ENCODE results near the gene DDIT3. TPM values are rescaled to one million over a fixed set of nuclear protein-coding genes. Genes with fewer than 3 reads are reported as not detected.

Gene DDIT3
- total RNA-seq, 1 experiment from 2014 or later: 84.7 TPM

- TF ChIP-seq TCF7L2 (IDR thresholded peaks at IDR 0.05; ENCODE audit: borderline replicate concordance, extremely low read depth, insufficient read depth, insufficient read length): no peak
- no peak for TF ChIP-seq EGR1 (IDR thresholded peaks at IDR 0.05; ENCODE audit: low read depth)
These were observed 27.1 kb upstream of the DDIT3 start (continued) for GRCh38 chr12:57547288-57548012.

- Histone ChIP-seq H3K9me3 (ENCODE audit: control insufficient read depth in 1 of 2, insufficient read depth in 1 of 2, low read depth in 1 of 2, low read length in 2 of 2) (no peaks in the 10 kb centered on the region), H3K9me2 (ENCODE audit: insufficient read depth) (no peaks in the 10 kb centered on the region), H4K20me1 (ENCODE audit: insufficient read depth) (no peaks in the 10 kb centered on the region), H3K79me2 (ENCODE audit: insufficient read depth, low read length) (peaks cover 24% of the 10 kb centered on the region), H3K4me2 (ENCODE audit: low read length) (peak within 1 kb of the TSS; percentile 76), H3K4me1 (ENCODE audit: control insufficient read depth in 1 of 2, insufficient read depth in 2 of 2, low read length in 2 of 2) (peaks cover 9 to 28% of the 10 kb centered on the region in 2 experiments), H3K4me3 (replicated peaks in 1 of 2; ENCODE audit: low read depth in 1 of 2, low read length in 2 of 2) (peak within 1 kb of the TSS; percentile 78 to 92), H3K9ac (ENCODE audit: low read length) (peak within 1 kb of the TSS; percentile 83), H2AFZ (ENCODE audit: low read depth, low read length, poor library complexity, severe bottlenecking) (peak within 1 kb of the TSS; percentile 100), H3K36me3 (ENCODE audit: control insufficient read depth in 1 of 2, insufficient read depth in 2 of 2, low read length in 2 of 2) (peaks cover under 1 to 3% of the 10 kb centered on the region in 2 experiments; a peak in 2 of 4 replicates), H3K27me3 (ENCODE audit: insufficient read depth, low read length) (no peaks in the 10 kb centered on the region), H3K27ac (ENCODE audit: low read depth, low read length) (peak within 1 kb of the TSS; percentile 67)
- BruUV-seq (replicated peaks): no TSS peak
- ChIA-PET RAD21 (ENCODE audit: low non-redundant PET in 1 of 2, low total read pairs in 2 of 2, uncharacterized antibody in 2 of 2, unreplicated experiment in 2 of 2) (interaction anchor here in 1 of 2 experiments (1.0 kb wide), 1 partner anchor 36 kb away, joined by 3 read pairs; no protein-coding TSS in a partner anchor), CTCF (interaction anchor here (0.6 to 1.0 kb wide), 4 partner anchors 23 to 427 kb away, joined by 3 to 7 read pairs (median 4); no protein-coding TSS in a partner anchor), POLR2A (interaction anchor here (1.0 to 2.5 kb wide), 4 partner anchors 14 to 44 kb away, joined by 4 to 8 read pairs (median 4); no protein-coding TSS in a partner anchor)
- DNase-seq (ENCODE audit: low read depth, low spot score) (peak; percentile 92), ATAC-seq (peak; percentile 92)
- intact Hi-C loops (cut with micrococcal nuclease): no loop called here
- TF ChIP-seq YY1 (IDR thresholded peaks at IDR 0.05; ENCODE audit: extremely low read depth, insufficient replicate concordance, low read depth, low read length) (no peak), SRF (IDR thresholded peaks at IDR 0.05; ENCODE audit: low read depth) (peak; percentile 82; the same call in 1 of the 2 replicates), ZNF274 (IDR thresholded peaks at IDR 0.05; ENCODE audit: low read depth, low read length) (no peak), FOSL1 (IDR thresholded peaks at IDR 0.05; ENCODE audit: low read depth) (no peak), JUND (IDR thresholded peaks at IDR 0.05) (no peak), EZH2phosphoT487 (IDR thresholded peaks at IDR 0.05; ENCODE audit: borderline replicate concordance) (no peak), ATF3 (IDR thresholded peaks at IDR 0.05) (no peak), ELF1 (IDR thresholded peaks at IDR 0.05; ENCODE audit: borderline replicate concordance, low read depth) (no peak; the same call in 1 of the 2 replicates), CBX3 (IDR thresholded peaks at IDR 0.05; ENCODE audit: low read depth) (no peak), POLR2A (IDR thresholded peaks at IDR 0.05; ENCODE audit: borderline replicate concordance, extremely low read depth, insufficient read depth, insufficient read length) (peak; percentile 41), ZBTB33 (IDR thresholded peaks at IDR 0.05; ENCODE audit: extremely low read depth, insufficient replicate concordance, low read length) (peak; percentile 99), TCF7L2 (IDR thresholded peaks at IDR 0.05; ENCODE audit: borderline replicate concordance, extremely low read depth, insufficient read depth, insufficient read length) (peak; percentile 68), ZFX (IDR thresholded peaks at IDR 0.05) (peak; percentile 69), CTCF (IDR thresholded peaks at IDR 0.05 in 2 of 3, conservative IDR thresholded peaks at IDR 0.05 in 1 of 3; ENCODE audit: borderline replicate concordance in 1 of 3, insufficient read depth in 1 of 3, low read depth in 2 of 3, low read length in 2 of 3) (peak in 2 of 3 experiments; percentile 5 to 18; a peak in 2 of 6 replicates), MAX (IDR thresholded peaks at IDR 0.05) (no peak), EGR1 (IDR thresholded peaks at IDR 0.05; ENCODE audit: low read depth) (no peak), POLR2AphosphoS5 (IDR thresholded peaks at IDR 0.05; ENCODE audit: low read depth, low read length) (peak; percentile 66), EZH2 (IDR thresholded peaks at IDR 0.05) (no peak)
These were observed 26.3 kb upstream of the DDIT3 start, which contains the start of gene DCTN2 for GRCh38 chr12:57546438-57547287. Gene DCTN2, minus strand, starts transcription at chr12:57547192. Its CDS starts 129 bp downstream, at chr12:57547063.

Data from HCT116 (cell line).